Activated T-cell treated with anti-CD3 and anti-CD28 coated beads for 4 hours (primary cell): ENCODE results near the gene CCT3.

Experiments
- DNase-seq: peaks from one replicate; pipeline ENCODE4 v3.0.0-alpha.2; 2020

Gene CCT3

DNA sequence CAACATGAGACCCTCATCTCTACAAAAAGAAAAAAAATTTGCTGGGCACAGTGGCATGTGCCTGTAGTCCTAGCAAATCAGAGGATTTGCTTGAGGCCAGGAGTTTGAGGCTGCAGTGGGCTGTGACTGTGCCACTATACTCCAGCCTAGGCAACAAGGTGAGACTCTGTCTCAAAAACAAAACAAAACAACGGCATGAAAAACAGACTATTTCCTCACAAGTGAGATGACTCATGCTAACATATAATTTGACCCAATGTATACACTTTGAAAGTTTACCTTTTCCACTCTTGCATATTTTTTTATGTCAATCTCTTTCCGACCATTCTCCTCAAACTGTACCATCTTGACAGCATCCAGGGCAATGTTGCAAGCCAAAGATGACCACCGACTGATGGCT, 17.5 kb downstream of the CCT3 start:
- DNase-seq, result no peak

DNA sequence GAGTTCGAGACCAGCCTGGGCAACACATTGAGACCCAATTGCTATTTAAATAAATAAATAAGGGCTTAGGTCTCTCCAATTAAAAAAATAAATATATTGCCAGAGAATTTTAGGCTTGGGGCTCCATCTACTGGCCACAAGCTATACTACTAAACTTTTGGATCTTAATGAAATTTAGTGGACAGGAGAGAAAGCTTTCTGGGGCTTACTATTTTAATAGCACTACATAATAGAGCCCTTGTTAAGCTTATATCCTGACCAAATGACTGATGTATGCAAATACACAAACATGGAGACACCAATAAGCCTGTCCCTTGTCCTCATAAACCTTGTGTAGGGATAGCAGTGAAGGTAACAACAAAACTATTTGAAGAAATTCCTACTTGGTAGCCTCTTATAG, 18.4 kb downstream of the CCT3 start:
- DNase-seq, result no peak

DNA sequence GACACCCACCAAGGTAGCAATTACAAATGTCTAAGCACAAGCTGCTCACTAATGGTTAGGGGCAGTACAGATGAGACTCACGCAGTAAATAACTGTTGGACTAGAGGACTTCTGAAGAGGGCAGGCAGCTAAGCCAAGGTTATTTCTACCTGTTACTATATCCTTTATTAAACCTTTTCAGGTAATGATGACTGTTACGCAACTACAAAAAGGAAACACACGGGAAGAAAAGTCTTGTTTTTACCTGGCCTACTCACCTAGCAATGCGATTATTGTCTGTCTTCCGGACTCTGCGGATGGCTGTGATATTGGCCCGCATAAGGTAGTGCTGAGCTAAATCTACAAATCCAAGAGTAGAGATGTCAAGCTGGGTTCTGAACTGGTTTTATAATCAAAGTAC, 21.2 kb downstream of the CCT3 start:
- DNase-seq, result no peak

DNA sequence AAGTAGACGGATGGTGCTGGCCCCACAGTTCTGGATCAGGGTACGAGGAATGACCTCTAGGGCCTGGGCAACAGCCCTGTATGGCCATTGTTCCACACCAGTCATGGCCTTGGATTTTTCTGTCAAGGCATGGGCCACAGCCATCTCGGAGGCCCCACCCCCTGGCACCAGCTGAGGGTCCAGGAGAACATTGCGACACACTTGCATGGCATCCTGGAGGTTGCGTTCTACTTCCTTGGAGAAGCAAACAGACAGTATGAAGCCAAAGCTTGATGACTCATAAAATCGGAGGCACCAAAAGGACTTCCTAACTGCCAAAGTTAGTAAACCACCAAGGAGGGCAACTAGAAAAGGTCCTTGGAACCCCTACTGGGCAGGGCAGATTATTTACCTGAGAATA, 27.1 kb downstream of the CCT3 start:
- no peak for DNase-seq

DNA sequence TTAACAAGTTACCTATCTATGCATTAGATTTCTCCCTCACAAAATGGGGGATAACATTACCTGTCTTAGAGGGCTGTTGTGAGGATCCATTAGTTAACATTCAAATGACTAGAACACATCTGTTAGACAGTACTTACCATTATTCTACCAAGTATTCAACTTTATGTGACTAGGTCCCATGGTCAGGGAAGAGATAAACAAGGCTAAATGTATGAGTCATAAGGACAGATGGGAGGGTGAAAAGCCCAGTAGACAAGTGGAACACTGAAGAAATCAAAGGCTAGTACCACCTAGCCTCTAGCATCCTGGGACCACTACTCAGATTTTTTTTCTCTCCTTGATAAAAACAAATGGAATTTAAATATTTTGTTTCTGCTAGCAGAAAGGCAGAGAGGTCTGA, 30.0 kb downstream of the CCT3 start:
- DNase-seq, result no peak

DNA sequence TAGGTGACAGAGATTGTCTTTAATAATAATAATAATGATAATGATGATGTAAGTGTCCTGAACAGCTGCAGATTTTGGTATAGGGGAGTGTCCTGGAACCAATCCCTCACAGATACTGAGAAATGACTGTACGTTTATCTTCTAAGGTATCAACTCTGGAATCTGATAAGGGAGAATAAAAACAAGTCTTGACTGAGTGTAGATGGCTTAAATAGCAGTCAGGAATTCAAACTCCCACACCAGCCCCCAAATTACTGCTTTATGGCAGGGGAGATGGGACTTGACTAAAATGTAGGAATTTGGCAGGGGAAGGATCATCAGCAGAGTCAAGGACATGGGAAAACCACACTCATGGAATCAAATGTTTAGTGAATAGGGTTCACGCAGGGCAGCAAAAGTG, 32.9 kb downstream of the CCT3 start:
- DNase-seq, result no peak

DNA sequence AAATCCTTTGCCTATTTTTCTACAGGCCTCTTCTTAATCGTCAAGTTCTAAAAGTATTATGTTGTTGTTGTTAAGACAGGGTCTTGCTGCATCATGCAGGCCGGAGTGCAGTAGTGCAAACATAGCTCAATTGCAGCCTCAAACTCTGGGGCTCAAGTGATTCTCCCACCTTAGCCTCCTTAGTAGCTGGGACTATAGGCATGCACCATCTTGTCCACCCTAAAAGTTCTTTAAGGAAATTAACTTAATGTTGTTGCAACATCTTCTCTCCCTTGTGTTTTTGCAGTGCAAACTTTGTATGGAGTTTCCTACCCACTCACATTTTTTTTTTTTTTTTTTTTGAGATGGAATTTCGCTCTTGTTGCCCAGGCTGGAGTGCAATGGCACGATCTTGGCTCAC, 34.9 kb downstream of the CCT3 start:
- no peak for DNase-seq

DNA sequence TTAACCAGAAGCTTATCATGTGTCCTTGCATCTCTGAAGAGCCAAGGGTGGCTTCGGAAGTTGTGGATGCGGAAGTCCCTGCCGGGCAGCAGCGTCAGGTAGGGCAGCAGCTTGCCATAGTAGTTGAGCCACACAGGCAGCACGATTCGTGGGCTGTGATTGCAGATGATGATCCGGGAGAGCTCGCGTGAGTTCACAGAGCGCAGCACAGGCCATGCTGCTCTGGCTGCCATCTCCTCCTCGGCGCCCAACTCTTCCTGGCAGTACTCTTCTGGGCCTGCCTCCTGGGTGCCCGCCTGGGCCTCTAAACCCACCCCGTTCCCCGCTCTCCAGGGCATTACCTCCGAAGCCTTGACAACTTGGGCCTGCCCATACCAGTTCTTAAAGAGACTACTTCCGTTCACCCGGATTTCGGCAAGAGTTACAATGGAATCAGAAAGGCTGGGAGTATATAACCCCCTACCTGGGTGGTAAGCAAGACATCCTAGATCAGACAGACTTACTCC, 39.2 kb downstream of the CCT3 start, which contains the start of gene VHLL:
Gene VHLL, minus strand, starts transcription at position 456 of the 506 bp plus-strand sequence. Its CDS starts 118 bp downstream, at position 338.
- DNase-seq, result no peak

DNA sequence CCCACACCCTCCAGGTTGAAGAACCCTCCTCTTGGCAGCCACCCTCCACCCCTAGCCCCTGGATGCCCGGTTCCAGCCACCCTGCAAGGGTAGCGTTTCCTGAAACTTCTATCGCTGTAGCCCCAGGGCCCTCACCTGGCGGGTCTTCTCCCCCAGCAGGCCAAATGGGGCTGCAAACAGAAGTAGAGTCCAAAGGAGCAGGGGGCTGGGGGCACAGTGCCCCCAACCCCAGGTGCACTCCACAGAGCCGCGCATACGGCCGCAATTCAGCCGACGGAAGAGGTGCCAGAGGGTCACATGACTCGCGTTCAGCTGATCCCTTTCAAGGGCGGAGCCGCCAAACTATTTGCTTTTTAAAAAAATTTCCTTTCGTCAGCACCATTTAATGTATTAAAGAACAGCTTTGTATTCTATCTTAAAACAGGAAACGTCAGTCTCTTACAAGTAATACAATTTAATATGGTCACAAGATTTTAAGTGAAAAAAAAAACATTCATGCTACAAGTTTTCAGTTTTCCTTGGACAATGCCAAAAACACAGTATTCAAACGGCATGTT, 42.6 kb downstream of the CCT3 start, which contains the start of gene GLMP:
Gene GLMP, minus strand, starts transcription at position 289 of the 557 bp plus-strand sequence. Its CDS starts 34 bp downstream, at position 255.
- peak; percentile 27 for DNase-seq

DNA sequence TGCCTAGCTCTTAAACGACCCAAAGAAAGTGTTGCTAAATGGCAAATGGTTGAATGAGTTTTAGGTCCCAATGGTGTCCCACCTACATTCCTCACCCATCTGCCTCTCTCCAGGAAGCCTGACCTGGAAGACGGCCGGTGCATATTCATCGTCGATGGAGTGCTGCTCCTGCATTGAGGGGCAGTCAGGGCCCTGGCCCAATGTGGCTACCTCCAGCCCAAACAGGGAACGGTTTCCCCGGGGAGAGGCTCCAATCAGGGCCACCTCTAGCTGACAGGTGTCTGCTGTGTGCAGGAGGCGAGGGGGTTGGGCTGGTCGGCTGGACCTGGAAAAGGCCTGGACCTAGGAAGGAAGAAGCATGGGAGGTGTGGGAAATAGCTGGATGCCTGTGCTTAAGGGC, 44.2 kb downstream of the CCT3 start:
- no peak for DNase-seq

DNA sequence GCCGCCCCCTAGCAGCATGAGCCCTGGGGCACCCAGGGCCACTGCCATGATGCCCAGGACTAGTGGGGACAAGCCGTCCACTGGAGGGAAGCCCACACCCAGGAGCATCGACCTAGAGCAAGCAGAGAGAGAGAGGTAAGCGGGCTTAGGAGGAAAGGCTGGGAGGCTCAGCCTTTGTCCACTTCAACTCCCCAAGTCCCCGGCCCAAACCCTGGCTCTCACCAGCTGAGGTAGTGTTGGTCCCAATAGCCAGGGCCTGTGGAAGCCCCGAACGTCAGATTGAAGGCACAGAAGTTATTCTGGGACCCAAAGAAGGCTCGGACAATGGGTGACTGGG, 45.0 kb downstream of the CCT3 start:
- DNase-seq, result no peak

DNA sequence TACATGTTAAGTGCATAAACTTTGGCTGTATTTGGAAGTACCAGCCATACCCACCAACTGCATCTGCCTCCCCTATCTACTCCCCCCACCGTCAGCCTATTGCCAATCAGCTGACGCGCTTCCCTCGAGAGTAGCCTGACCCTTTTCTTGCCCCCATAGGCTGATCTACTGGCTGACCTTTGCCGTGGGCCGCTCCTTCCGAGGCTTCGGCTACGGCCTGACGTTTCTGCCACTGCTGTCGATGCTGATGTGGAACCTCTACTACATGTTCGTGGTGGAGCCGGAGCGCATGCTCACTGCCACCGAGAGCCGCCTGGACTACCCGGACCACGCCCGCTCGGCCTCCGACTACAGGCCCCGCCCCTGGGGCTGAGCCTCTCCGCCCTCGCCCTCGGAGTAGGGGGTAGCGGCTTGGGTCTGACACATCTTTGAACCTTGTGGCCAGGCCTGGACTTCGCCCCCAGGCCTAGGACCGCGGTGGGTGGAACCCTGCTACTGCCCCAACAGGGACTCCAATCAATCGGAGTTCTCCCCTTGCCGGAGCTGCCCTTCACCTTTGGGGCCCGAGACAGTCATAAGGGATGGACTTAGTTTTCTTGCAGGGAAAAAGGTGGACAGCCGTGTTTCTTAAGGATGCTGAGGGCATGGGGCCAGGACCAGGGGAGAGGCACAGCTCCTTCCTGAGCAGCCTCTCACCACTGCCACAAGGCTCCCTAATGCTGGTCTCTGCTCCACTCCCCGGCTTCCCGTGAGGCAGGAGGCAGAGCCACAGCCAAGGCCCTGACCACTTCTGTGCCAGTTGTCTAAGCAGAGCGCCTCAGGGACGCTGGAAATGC, 46.6 kb downstream of the CCT3 start:
- DNase-seq, result no peak

DNA sequence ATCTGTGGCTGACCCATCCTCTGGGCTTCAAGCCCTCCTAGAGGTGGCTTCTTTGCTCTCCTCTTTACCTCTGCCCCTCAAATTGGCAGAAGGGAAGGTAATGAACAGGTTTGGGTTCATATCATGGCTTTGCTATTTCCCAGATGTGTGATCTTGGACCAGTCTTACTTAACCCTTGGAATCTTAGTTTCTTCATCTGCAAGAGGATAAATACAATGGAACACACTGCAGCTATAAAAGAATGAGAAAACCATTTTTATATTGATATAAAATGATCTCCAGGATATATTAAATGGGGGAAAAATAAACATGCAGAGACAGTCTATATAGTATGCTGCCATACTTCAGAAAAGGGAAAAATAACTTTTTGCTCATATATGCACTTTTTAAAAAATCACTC, 48.2 kb downstream of the CCT3 start:
- no peak for DNase-seq

DNA sequence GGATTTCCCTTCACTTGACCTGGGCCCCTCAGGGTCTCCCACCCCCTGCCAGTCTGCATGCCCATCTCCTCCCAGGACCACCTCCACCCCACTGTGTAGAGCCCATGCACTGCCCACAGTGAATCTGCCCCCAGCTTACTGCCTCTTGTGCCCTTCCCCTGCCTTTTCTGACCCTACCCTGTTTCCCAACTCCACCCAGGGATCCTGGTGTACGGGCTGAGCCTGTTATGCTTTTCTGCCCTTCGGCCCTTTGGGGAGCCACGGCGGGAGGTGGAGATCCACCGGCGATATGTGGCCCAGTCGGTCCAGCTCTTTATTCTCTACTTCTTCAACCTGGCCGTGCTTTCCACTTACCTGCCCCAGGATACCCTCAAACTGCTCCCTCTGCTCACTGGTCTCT, 52.0 kb downstream of the CCT3 start:
- no peak for DNase-seq

DNA sequence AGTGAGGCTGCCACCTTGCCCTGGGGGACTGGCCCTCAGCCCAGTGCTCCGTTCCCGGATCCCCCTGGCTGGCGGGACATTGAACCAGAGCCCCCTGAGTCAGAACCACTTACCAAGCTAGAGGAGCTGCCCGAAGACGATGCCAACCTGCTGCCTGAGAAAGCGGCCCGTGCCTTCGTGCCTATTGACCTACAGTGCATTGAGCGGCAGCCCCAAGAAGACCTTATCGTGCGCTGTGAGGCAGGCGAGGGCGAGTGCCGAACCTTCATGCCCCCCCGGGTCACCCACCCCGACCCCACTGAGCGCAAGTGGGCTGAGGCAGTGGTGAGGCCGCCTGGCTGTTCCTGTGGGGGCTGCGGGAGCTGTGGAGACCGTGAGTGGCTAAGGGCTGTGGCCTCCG, 52.7 kb downstream of the CCT3 start:
- no peak for DNase-seq

DNA sequence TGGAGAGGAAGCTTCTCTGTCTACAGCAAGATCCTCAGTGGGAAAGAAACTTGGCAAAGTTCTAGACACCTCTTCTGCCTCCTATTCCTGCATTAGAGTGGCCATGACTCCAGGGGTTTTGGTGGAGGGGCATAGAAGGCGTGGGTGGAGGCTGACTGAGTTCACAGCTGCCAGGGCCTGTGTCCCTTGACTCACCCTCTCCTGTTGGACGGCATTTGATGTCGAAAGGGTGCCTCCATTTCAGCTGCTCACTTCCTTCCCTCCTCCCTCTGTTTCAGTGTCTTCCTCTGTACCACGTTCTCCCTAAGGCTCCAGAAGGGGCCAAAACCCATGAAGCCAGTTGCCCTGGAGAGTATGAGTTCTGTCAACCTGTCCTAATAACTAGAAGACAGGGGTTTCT, 53.3 kb downstream of the CCT3 start:
- no peak for DNase-seq

DNA sequence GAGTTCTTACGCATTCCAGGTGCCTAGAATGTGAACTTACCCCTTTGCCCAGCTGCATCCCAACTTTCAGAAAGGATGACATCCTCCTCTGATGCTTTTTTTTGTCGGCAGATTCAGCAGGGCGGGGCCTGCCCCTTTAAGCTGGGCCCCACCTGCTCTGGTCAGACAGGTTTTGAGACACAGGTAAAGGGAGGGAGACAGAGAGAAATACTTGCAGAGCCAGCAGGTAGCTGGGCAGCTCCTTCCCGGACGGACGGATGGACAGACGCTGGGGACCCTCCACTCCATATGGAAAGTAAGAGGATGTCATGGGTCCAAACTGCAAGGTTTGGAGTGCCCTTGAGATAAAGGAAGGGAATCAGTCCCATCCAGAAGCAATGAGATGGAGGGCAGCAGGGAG, 54.0 kb downstream of the CCT3 start, which contains the start of gene TMEM79:
Gene TMEM79, plus strand, starts transcription at position 214 of the 400 bp plus-strand sequence. CDS start 902 bp downstream, outside the sequence.
- DNase-seq, result no peak

DNA sequence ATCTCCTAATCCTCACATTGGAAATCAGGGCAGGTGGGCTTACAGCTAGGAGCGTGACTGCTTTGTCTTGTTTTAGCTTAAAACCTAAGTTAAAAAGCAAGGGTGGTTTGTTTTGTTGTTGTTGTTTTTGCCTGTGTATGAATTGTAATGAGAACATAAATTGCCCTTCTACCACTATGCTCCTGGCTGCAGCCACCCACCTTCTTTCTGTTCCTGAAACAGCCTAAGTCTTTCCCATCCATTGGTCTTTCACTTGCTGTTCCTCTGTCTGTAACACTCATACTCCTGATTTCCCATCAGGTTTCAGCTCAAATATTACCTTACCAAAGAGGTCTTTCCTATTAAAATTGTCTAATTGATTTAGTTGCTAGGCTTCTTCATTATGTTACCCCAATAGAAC, 54.6 kb downstream of the CCT3 start:
- DNase-seq, result no peak

DNA sequence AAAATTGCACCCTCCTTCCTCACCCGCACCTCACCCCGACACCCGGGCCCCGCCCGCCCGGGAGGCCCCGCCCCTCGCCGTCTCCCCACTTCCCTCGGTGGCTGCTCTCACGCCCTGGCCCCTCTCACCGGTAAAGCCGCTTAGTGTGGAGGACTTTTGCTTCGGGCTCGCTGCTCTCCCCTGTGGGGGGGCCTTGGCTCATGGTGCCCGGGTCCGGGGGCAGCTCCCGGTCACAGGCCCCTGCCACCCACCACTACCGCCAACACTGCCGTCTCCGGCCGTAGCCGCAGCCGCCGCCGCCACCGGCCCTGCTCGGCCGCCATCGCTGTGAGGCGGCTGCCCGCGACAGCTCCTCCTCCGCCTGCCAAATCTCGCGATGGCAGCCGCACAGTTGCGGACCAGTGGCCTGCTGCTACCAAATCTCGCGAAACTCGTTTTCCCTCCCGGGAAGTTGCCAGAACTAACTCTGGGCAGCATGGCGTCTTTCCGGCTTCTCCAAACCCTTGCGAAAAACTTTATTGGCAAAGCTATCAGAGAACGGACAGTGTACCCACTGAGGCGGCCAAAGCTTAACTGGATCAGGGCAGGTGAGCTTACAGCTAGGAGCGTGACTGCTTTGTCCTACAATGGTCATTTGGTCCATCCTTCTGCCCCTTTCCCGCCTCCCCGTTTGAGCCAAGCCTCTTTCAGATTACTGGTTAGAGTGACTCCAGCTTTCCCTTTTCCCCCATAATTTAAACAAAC, 55.4 kb downstream of the CCT3 start, which contains the start of gene SMG5:
Gene SMG5, minus strand, starts transcription at position 347 of the 744 bp plus-strand sequence. Its CDS starts 145 bp downstream, at position 202.
- DNase-seq, result peak; percentile 92

DNA sequence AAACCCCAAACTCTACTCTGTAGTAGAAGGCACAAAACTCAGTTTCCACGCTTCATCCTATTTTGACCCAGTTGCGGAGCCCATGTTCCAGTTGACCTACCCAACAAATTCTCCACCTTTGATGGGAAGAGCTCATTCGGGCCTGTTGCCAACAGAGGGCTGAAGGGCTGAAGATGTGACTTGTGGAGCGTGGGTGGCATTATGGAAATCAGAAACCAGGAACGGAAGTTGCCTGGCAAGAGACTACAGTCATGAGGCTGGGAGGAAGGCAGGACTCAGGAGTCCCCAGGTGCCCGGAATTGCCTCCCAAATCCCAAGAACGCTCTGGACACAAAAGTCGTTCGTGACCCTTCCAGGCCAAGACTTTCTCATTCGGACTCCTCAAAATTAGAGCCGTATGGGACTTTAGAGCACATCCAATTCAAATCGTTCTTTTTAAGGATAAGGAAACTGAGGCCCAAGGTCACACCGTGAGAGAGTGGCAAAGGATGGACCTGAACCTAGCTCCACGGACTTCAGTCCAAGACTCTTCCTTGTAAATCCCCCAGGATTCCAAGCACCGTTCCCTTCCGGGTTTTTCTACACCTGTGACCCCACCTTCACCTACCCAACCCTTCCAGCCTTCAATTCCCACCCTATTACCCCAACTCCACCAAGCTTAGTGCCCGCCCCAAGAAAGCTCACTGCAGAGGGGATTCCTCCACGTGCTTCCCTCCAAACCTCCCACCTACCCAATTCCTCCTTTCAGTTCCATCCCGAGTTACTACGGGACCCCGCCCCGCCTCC, 56.2 kb downstream of the CCT3 start:
- DNase-seq, result no peak

DNA sequence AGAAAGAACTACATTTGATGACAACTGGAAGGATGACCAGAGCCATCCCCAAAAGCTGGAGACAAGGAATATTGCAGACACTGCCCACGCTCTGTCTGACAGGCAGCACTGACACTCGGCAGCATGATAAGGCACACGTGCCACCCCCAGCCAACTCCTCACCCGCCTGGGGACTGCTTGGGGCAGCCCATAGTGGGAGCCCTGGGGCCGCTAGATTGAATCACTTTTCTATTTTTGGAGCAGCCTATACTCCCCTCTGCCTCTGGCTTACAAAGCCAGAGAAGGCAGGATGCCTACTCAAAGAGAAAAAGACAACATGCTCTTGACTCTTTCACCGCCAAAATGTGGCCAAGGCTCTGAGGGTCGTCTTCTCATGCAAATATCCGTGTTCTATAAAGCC, 56.8 kb downstream of the CCT3 start:
- peak; percentile 35 for DNase-seq

DNA sequence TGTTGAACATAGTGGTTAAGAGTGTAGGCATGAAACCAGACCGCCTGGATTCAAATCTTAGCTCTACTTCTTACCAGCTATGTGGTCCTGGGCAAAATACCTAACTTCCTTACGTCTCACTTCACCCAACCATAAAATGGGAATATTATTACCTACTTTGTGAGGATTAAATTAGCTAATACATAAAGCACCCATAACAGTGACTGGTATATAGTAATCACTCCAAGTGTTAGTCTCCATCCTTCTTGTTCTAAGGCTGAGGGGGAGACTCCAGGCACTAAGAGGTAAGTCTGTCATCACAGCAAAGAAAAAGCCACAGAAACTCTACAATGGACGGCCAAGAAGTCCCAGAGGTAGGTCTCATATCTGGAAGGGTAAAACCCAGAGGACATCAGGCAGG, 58.3 kb downstream of the CCT3 start:
- no peak for DNase-seq

DNA sequence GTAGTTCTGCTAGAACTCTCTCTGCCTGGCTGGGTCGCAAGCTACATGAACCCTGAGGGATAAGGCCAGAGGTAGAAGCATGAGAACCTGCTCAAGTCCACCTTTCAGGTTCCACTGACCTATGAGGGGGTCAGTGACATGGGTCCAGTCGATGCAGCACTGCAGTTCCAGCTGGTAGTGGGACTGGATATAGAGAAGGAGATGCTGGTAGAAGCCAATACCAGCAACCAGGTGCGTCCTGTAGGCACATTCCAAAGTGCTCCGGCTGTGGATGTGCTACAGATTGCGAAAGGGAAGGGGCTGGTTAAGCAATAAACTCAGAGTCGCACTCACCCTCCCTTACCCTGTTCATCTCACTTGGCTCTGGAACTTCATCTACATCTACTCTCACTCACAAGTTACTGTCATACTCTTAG, 61.1 kb downstream of the CCT3 start:
- DNase-seq, result no peak
